ENCODE measurements around the gene ERF. TPM values are rescaled to one million over a fixed set of nuclear protein-coding genes. Genes with fewer than 3 reads are reported as not detected.

ERF gene
- total RNA-seq, 1 experiment from 2014 or later = 79.1 TPM

- Histone ChIP-seq H2AFZ (no peak overlapping the region), H3K4me3 (peak overlapping the region; percentile 75; the same call in 1 of the 2 replicates), H4K20me1 (ENCODE audit: insufficient read depth) (peaks cover 32% of the 10 kb centered on the region), H3K27ac (no peak overlapping the region), H3F3A (ENCODE audit: insufficient read depth, low read depth) (peaks cover 20% of the 10 kb centered on the region; the same call in 1 of the 2 replicates), H3K27me3 (ENCODE audit: insufficient read depth, low read depth) (no peaks in the 10 kb centered on the region), H3K9me3 (ENCODE audit: insufficient read depth, low read depth) (no peaks in the 10 kb centered on the region), H3K9me2 (ENCODE audit: insufficient read depth) (no peaks in the 10 kb centered on the region), H3K4me2 (peak overlapping the region; percentile 89), H3K79me2 (ENCODE audit: low read depth) (peaks cover 88% of the 10 kb centered on the region), H3K4me1 (replicated peaks; ENCODE audit: insufficient read depth) (peaks cover 40% of the 10 kb centered on the region), H3K36me3 (ENCODE audit: low read depth) (peaks cover 25% of the 10 kb centered on the region)
- TF ChIP-seq EZH2 (IDR thresholded peaks at IDR 0.05; ENCODE audit: low read depth) (no peak), CTCF (conservative IDR thresholded peaks at IDR 0.05) (no peak)
- POLR2A ChIA-PET (ENCODE audit: unreplicated experiment) = interaction anchor here (0.7 kb wide), 1 partner anchor 139 kb away, joined by 5 read pairs; the partner anchor contains the start of gene ZNF574
- DNase-seq = no peak
- BruUV-seq (replicated peaks) = no TSS peak
- CTCF ChIA-PET = no interaction called here
- intact Hi-C loops (cut with micrococcal nuclease; ENCODE audit: unreplicated experiment) = loop anchor here (2.0 to 5.0 kb wide), 2 partner anchors 24 to 67 kb away; no protein-coding TSS in a partner anchor
These were observed 40.0 kb downstream of the ERF start for GRCh38 chr19:42214810-42215485.

GRCh38 chr19:42212886-42213285, 42.0 kb downstream of the ERF start:
- no peaks in the 10 kb centered on the region for H3K9me3 ChIP-seq (ENCODE audit: insufficient read depth, low read depth)
- BruUV-seq (replicated peaks) = no TSS peak
- ChIA-PET POLR2A (ENCODE audit: unreplicated experiment) (no interaction called here), CTCF (interaction anchor here (0.6 kb wide), 2 partner anchors 78 to 588 kb away, joined by 3 to 21 read pairs; no protein-coding TSS in a partner anchor)
- H3K4me2 ChIP-seq = no peak overlapping the region
- peaks cover 42% of the 10 kb centered on the region for H3K36me3 ChIP-seq (ENCODE audit: low read depth)
- peaks cover 32% of the 10 kb centered on the region for H4K20me1 ChIP-seq (ENCODE audit: insufficient read depth)
- H3K4me3 ChIP-seq = no peak overlapping the region
- H3K4me1 ChIP-seq (replicated peaks; ENCODE audit: insufficient read depth) = peaks cover 45% of the 10 kb centered on the region
- no peaks in the 10 kb centered on the region for H3K27me3 ChIP-seq (ENCODE audit: insufficient read depth, low read depth)
- no peak overlapping the region for H2AFZ ChIP-seq
- H3K79me2 ChIP-seq (ENCODE audit: low read depth) = peaks cover 92% of the 10 kb centered on the region
- intact Hi-C loops (cut with micrococcal nuclease; ENCODE audit: unreplicated experiment) = no loop called here
- H3K9me2 ChIP-seq (ENCODE audit: insufficient read depth) = no peaks in the 10 kb centered on the region
- no peak overlapping the region for H3K27ac ChIP-seq
- H3F3A ChIP-seq (ENCODE audit: insufficient read depth, low read depth) = peaks cover 35% of the 10 kb centered on the region
- TF ChIP-seq EZH2 (IDR thresholded peaks at IDR 0.05; ENCODE audit: low read depth) = no peak
- no peak for TF ChIP-seq CTCF (conservative IDR thresholded peaks at IDR 0.05)
- DNase-seq = no peak

- H2AFZ ChIP-seq = no peak overlapping the region
- no peak overlapping the region for H3K4me3 ChIP-seq
- H3K4me1 ChIP-seq (replicated peaks; ENCODE audit: insufficient read depth) = peaks cover 48% of the 10 kb centered on the region
- H3K27me3 ChIP-seq (ENCODE audit: insufficient read depth, low read depth) = no peaks in the 10 kb centered on the region
- no peaks in the 10 kb centered on the region for H3K9me2 ChIP-seq (ENCODE audit: insufficient read depth)
- peak overlapping the region; percentile 75 for H3K4me2 ChIP-seq
- peaks cover 10% of the 10 kb centered on the region for H4K20me1 ChIP-seq (ENCODE audit: insufficient read depth)
- BruUV-seq (replicated peaks) = no TSS peak
- H3K79me2 ChIP-seq (ENCODE audit: low read depth) = peaks cover 82% of the 10 kb centered on the region
- CTCF ChIA-PET = interaction anchor here (0.6 kb wide), 1 partner anchor 9 kb away, joined by 3 read pairs; the partner anchor contains the start of gene DEDD2
- intact Hi-C loops (cut with micrococcal nuclease; ENCODE audit: unreplicated experiment) = loop anchor here (5.0 kb wide), 1 partner anchor 34 kb away; the partner anchor contains the start of gene GSK3A
- H3K36me3 ChIP-seq (ENCODE audit: low read depth) = peaks cover 41% of the 10 kb centered on the region
- H3K9me3 ChIP-seq (ENCODE audit: insufficient read depth, low read depth) = no peaks in the 10 kb centered on the region
- POLR2A ChIA-PET (ENCODE audit: unreplicated experiment) = no interaction called here
- TF ChIP-seq EZH2 (IDR thresholded peaks at IDR 0.05; ENCODE audit: low read depth) (no peak), CTCF (conservative IDR thresholded peaks at IDR 0.05) (no peak)
- peak overlapping the region; percentile 93 for H3K27ac ChIP-seq
- H3F3A ChIP-seq (ENCODE audit: insufficient read depth, low read depth) = peaks cover 43% of the 10 kb centered on the region
- no peak for DNase-seq
These were observed 46.3 kb downstream of the ERF start for GRCh38 chr19:42208612-42209011.

Measured in PC-9 (cell line).